ENCODE data around the gene BCAS3. TPM values are rescaled to one million over a fixed set of nuclear protein-coding genes. Genes with fewer than 3 reads are reported as not detected.
"Not testable (repeated sequence)": the region's sequence is repeated elsewhere in the genome, so short reads cannot be mapped to it uniquely, and the experiment has no call there.

Gene BCAS3
- polyA plus RNA-seq, 1 experiment: 17.5 TPM

DNA sequence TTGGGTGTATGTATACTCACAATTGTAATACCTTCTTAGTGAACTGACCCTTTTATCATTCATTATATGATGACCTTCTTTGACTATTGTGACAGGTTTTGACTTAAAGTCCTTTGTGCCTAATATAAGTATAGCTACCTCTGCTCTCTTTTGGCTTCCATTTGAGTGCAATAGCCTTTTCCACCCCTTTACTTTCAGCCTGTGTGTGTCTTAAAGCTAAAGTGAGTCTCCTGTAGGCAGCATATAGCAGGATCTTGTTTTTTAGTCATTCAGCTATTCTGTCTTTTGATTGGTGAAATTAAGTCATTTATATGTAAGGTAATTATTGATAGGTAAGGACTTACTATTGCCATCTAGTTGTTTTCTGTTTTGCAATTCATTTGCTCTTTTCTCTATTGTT lies 758.6 kb downstream of the BCAS3 start:
- Histone ChIP-seq H3K27me3 (ENCODE audit: control insufficient read depth, insufficient read depth, low read length) (peaks cover 19% of the 10 kb centered on the region), H3K9me3 (ENCODE audit: control insufficient read depth, insufficient read depth, low read length) (no peaks in the 10 kb centered on the region; the same call in 1 of the 2 replicates), H3K4me3 (ENCODE audit: low read depth, low read length) (no peak overlapping the region), H3K27ac (ENCODE audit: low read depth, low read length) (no peak overlapping the region)
- CTCF ChIA-PET: no interaction called here
- DNase-seq (ENCODE audit: low read depth, low spot score): no peak
- POLR2A ChIA-PET: interaction anchor here (0.8 kb wide), 1 partner anchor 17 kb away, joined by 3 read pairs; no protein-coding TSS in a partner anchor
- TF ChIP-seq, protein P1, sequence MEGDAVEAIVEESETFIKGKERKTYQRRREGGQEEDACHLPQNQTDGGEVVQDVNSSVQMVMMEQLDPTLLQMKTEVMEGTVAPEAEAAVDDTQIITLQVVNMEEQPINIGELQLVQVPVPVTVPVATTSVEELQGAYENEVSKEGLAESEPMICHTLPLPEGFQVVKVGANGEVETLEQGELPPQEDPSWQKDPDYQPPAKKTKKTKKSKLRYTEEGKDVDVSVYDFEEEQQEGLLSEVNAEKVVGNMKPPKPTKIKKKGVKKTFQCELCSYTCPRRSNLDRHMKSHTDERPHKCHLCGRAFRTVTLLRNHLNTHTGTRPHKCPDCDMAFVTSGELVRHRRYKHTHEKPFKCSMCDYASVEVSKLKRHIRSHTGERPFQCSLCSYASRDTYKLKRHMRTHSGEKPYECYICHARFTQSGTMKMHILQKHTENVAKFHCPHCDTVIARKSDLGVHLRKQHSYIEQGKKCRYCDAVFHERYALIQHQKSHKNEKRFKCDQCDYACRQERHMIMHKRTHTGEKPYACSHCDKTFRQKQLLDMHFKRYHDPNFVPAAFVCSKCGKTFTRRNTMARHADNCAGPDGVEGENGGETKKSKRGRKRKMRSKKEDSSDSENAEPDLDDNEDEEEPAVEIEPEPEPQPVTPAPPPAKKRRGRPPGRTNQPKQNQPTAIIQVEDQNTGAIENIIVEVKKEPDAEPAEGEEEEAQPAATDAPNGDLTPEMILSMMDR (IDR thresholded peaks at IDR 0.05; ENCODE audit: low read depth, low read length): no peak

DNA sequence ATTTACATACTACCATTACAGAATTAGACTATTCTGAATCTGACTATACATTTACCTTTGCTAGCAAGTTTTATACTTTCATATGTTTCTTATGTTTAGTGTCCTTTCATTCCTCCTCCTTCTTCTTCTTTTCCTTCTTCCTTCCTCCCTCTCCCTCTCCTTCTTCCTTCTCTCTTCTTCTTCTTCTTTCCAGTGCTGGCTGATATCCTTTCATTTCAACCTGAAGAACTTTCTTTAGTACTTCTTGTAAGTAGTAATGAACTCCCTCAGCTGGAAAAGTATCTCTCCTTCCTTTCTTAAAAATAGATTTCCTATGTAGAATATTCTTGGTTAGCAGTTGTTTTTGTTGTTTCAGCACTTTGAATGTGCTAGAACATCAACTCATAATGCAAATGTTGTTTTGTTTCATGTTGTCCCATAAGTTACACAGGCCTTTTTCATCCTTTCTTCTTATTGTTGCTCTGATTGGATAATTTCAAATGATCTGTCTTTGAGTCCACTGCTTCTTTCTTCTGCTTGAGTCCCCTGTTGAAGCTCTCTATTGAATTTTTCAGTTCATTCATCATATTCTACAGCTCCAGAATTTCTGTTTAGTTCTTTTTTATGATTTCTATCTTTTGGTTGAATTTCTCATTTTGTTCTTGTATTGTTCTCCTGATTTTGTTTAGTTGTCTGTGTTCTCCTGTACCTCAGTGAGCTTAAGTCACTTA lies 759.5 kb downstream of the BCAS3 start:
- TF ChIP-seq, protein P1 (IDR thresholded peaks at IDR 0.05; ENCODE audit: low read depth, low read length): no peak
- no peak for DNase-seq (ENCODE audit: low read depth, low spot score)
- ChIA-PET POLR2A (interaction anchor here (0.8 kb wide), 1 partner anchor 18 kb away, joined by 3 read pairs; no protein-coding TSS in a partner anchor), CTCF (interaction anchor here (1.2 kb wide), 1 partner anchor 25 kb away, joined by 3 read pairs; no protein-coding TSS in a partner anchor)
- H3K27me3 ChIP-seq (ENCODE audit: control insufficient read depth, insufficient read depth, low read length): peaks cover 19% of the 10 kb centered on the region
- H3K4me3 ChIP-seq (ENCODE audit: low read depth, low read length): no peak overlapping the region
- H3K9me3 ChIP-seq (ENCODE audit: control insufficient read depth, insufficient read depth, low read length): no peaks in the 10 kb centered on the region; the same call in 1 of the 2 replicates
- no peak overlapping the region for H3K27ac ChIP-seq (ENCODE audit: low read depth, low read length)

DNA sequence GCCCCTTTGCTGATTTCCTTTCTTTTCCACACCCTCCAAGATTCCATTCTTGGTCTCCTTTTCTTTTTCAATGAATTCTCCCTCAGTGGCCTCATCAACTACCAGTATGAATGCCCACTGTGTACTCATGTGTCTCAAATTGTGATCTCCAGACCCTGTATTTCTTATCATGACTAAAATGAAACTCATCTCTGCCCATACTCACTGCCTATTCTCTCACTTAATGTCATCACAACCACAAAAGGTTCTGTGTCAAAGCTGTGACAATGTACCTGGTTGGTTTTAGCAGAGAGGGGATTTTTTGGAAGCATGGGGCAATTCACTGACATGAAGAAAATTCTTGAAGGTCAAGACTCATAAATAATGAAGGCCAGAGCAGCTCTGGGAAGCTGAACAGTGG lies 763.0 kb downstream of the BCAS3 start:
- Histone ChIP-seq H3K27ac (ENCODE audit: low read depth, low read length) (no peak overlapping the region), H3K27me3 (ENCODE audit: control insufficient read depth, insufficient read depth, low read length) (peaks cover 19% of the 10 kb centered on the region), H3K4me3 (ENCODE audit: low read depth, low read length) (no peak overlapping the region), H3K9me3 (ENCODE audit: control insufficient read depth, insufficient read depth, low read length) (no peaks in the 10 kb centered on the region; the same call in none of the 2 replicates)
- DNase-seq (ENCODE audit: low read depth, low spot score): no peak
- TF ChIP-seq, protein P1 (IDR thresholded peaks at IDR 0.05; ENCODE audit: low read depth, low read length): no peak
- ChIA-PET POLR2A (no interaction called here), CTCF (no interaction called here)

DNA sequence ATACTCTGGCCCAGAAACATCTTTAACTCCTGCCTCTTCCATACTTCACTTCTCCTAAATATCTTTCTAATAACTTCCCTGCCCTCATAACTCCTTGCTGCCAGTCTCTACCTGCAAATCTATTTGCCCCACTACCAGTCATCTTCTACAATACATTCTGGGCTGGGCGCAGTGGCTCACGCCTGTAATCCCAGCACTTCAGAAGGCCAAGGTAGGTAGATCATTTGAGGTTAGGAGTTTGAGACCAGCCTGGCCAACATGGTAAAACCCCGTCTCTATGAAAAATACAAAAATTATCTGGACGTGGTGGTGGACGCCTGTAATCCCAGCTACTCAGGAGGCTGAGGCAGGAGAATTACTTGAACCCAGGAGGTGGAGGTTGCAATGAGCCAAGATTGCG lies 763.9 kb downstream of the BCAS3 start:
- DNase-seq (ENCODE audit: low read depth, low spot score); H3K27ac ChIP-seq (ENCODE audit: low read depth, low read length); H3K9me3 ChIP-seq (ENCODE audit: control insufficient read depth, insufficient read depth, low read length); CTCF ChIA-PET; POLR2A ChIA-PET; H3K4me3 ChIP-seq (ENCODE audit: low read depth, low read length): not testable (repeated sequence)
- H3K27me3 ChIP-seq (ENCODE audit: control insufficient read depth, insufficient read depth, low read length): peaks cover 19% of the 10 kb centered on the region

DNA sequence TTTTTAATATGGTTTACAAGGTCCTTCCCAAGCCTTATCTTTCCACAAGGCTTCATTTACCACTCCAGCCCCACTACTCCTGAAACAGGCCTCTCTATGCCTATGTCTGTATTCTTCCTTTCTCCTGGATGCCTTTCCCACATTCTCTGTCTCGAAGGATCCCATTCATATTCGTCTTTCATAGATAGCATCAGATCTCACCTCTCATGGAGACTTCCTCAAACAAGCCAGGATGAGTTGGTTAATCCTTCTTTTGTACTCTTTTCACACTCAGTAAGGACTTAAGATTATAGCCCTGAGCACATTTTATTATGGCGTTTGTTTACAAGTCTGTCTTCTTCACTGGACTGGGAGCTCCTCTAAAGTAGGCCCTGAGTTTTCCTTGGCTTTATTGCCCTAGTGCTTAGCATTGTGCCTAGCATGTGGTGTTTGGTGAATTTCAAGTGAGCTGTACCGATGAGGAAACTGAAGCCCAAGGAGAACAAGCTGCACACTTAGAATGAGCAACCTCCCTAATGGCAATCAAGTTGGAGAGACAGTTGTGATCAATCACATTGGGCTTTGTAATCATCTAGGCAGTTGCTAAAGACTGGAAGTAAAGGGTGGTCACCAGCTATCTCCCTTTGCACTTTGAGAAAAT lies 764.6 kb downstream of the BCAS3 start:
- no peak overlapping the region for H3K27ac ChIP-seq (ENCODE audit: low read depth, low read length)
- POLR2A ChIA-PET: interaction anchor here (1.1 kb wide), 1 partner anchor 10 kb away, joined by 12 read pairs; no protein-coding TSS in a partner anchor
- TF ChIP-seq, protein P1 (IDR thresholded peaks at IDR 0.05; ENCODE audit: low read depth, low read length): no peak
- DNase-seq (ENCODE audit: low read depth, low spot score): no peak
- H3K4me3 ChIP-seq (ENCODE audit: low read depth, low read length): no peak overlapping the region
- CTCF ChIA-PET: interaction anchor here (0.6 kb wide), 1 partner anchor 15 kb away, joined by 3 read pairs; no protein-coding TSS in a partner anchor
- H3K9me3 ChIP-seq (ENCODE audit: control insufficient read depth, insufficient read depth, low read length): no peaks in the 10 kb centered on the region; the same call in none of the 2 replicates
- peaks cover 16% of the 10 kb centered on the region for H3K27me3 ChIP-seq (ENCODE audit: control insufficient read depth, insufficient read depth, low read length)

Small RNA genes within 50 kb of the gene (small RNA-seq; reads per million reads assigned to genes)
- gene RF00019 (ENCODE audit: insufficient read length, low read depth): not detected
- not detected for gene RN7SL448P (ENCODE audit: insufficient read length, low read depth)
- not detected for gene RN7SL606P (ENCODE audit: insufficient read length, low read depth)
- gene RNU6-623P (ENCODE audit: insufficient read length, low read depth): not detected

Other genes starting within 250 kb of the BCAS3 start
- gene APPBP2, start 151.6 kb upstream of the BCAS3 start, polyA plus RNA-seq (2011; rRNA removed): 37.0 and 55.1 TPM in 2 replicates
- 8.0 and 12.2 TPM in 2 replicates for gene PPM1D, start 77.7 kb upstream of the BCAS3 start, polyA plus RNA-seq (2011; rRNA removed)